K562 (cell line): ENCODE results near the gene ZNF541. TPM values are rescaled to one million over a fixed set of nuclear protein-coding genes. Genes with fewer than 3 reads are reported as not detected.
A peak's percentile ranks its signal among the peaks of the same experiment; 100 is the strongest.

Experiments
- ATAC-seq: fragments of 200-7000 bp; cut with Tn5 transposase; 3 replicates; pipeline ENCODE4 v1.9.1; 2020; ENCODE audit warnings: moderate library complexity
- BruUV-seq: library from RNA; stranded (reverse); fragments of 400-500 nt; replicated peaks from 2 replicates; lab custom pipeline; 2021; lab: Mats Ljungman, UMichigan
- CTCF ChIA-PET: fragments of 300-600 bp; formaldehyde crosslinking; extraction: SDS; loops from one replicate; lab custom pipeline; 2021; ENCODE audit warnings: low intra/inter-chr PET ratio; lab: Yijun Ruan, JAX
- POLR2A ChIA-PET: fragments of 300-600, 350-650 bp; sonication (Branson Sonifier 250); formaldehyde crosslinking; extraction: SDS; loops from one replicate; lab custom pipeline; 2021; ENCODE audit warnings: antibody characterized with exemption, inconsistent platforms; lab: Yijun Ruan, JAX
- DNase-seq, 4 experiments: peaks; one replicate each; pipeline versions ENCODE4 v3.0.0 to v3.0.0-alpha.2; 2011 to 2018; ENCODE audit warnings: low spot score in 3 of 4, mixed read lengths in 3 of 4; ENCODE audit errors: extremely low read depth in 1 of 4
- FAIRE-seq: peaks from 2 replicates; lab custom pipeline; 2011; peaks lifted over from hg19 to GRCh38; lab: Jason Lieb, UNC
- H2AFZ ChIP-seq: 2 replicates; pipeline ENCODE4 v1.6.0; 2011; ENCODE audit warnings: low read depth, low read length, control low read depth, inconsistent platforms
- H3K27ac ChIP-seq: fragments of 200-600 bp; 3 replicates; pipeline ENCODE4 v1.8.0; 2011; ENCODE audit warnings: low read depth, mild to moderate bottlenecking, control low read depth, inconsistent platforms, low read length, moderate library complexity, mixed read lengths; ENCODE audit errors: extremely low read depth
- H3K27me3 ChIP-seq, 2 experiments: fragments of 300-600 bp in 1 of 2; 2 replicates in 1 of 2; 3 replicates in 1 of 2; pipeline versions ENCODE4 v1.6.0 to v1.8.0; 2011; ENCODE audit warnings: inconsistent platforms in 2 of 2, low read length in 2 of 2, mild to moderate bottlenecking in 1 of 2, mixed read lengths in 1 of 2, moderate library complexity in 1 of 2; ENCODE audit not compliant: control insufficient read depth in 2 of 2, insufficient read depth in 2 of 2
- H3K36me3 ChIP-seq: fragments of 300-600 bp; 3 replicates; pipeline ENCODE4 v1.8.0; 2011; ENCODE audit warnings: mild to moderate bottlenecking, low read length, inconsistent platforms; ENCODE audit not compliant: control insufficient read depth, insufficient read depth
- H3K4me1 ChIP-seq, 2 experiments: fragments of 200-600 bp in 1 of 2; replicated peaks in 1 of 2; 2 replicates in 1 of 2; 3 replicates in 1 of 2; pipeline versions ENCODE4 v1.5.1 to v1.8.0; 2011; ENCODE audit warnings: inconsistent platforms in 2 of 2, low read length in 2 of 2, mild to moderate bottlenecking in 1 of 2, mixed read lengths in 1 of 2, moderate library complexity in 1 of 2; ENCODE audit not compliant: control insufficient read depth in 2 of 2, insufficient read depth in 2 of 2
- H3K4me2 ChIP-seq: 2 replicates; pipeline ENCODE4 v1.6.1; 2011; ENCODE audit warnings: low read length, control low read depth, inconsistent platforms, mixed read lengths; ENCODE audit not compliant: insufficient read depth
- H3K4me3 ChIP-seq: fragments of 200-600 bp; sonication (generic), shearing (Covaris generic); 2 replicates; pipeline ENCODE4 v1.5.1; 2016; ENCODE audit warnings: control low read depth, inconsistent platforms
- H3K79me2 ChIP-seq: fragments of 200-600 bp; 3 replicates; pipeline ENCODE4 v1.8.0; 2011; ENCODE audit warnings: low read length, inconsistent platforms; ENCODE audit not compliant: control insufficient read depth, insufficient read depth
- H3K9ac ChIP-seq, 2 experiments: 2 replicates each; pipeline versions ENCODE4 v1.6.0 to v1.6.1; 2011; ENCODE audit warnings: low read depth in 2 of 2, low read length in 2 of 2, control low read depth in 1 of 2, inconsistent platforms in 1 of 2, mild to moderate bottlenecking in 1 of 2, mixed read lengths in 1 of 2; ENCODE audit not compliant: insufficient read depth in 1 of 2
- H3K9me1 ChIP-seq: one replicate; pipeline ENCODE4 v1.6.0; 2011; ENCODE audit warnings: inconsistent platforms, mild to moderate bottlenecking, low read length, moderate library complexity; ENCODE audit not compliant: control insufficient read depth, insufficient read depth
- H3K9me3 ChIP-seq: replicated peaks from 2 replicates; pipeline ENCODE4 v1.5.1; 2011; ENCODE audit warnings: low read depth, low read length, inconsistent platforms; ENCODE audit not compliant: control insufficient read depth, insufficient read depth
- H4K20me1 ChIP-seq: replicated peaks from 2 replicates; pipeline ENCODE4 v1.6.1; 2011; ENCODE audit warnings: low read length, inconsistent platforms, mixed read lengths; ENCODE audit not compliant: control insufficient read depth, insufficient read depth
- ETV6 ChIP-seq, 3 experiments: fragments of 150-350 bp in 1 of 3; sonication (generic) in 1 of 3; formaldehyde crosslinking in 1 of 3; IDR thresholded peaks; 2 replicates each; pipeline versions ENCODE4 v1.6.1 to v1.8.0; 2014 to 2022; ENCODE audit warnings: borderline replicate concordance in 2 of 3, low read depth in 2 of 3, antibody characterized with exemption in 1 of 3, low read length in 1 of 3, mild to moderate bottlenecking in 1 of 3, missing genetic modification reagents in 1 of 3
- MCM5 ChIP-seq: fragments of 450-650 bp; IDR thresholded peaks from 2 replicates; pipeline ENCODE4 v1.6.1; 2016; ENCODE audit warnings: low read depth
- MEF2A ChIP-seq: IDR thresholded peaks from 2 replicates; pipeline ENCODE4 v1.6.1; 2011; ENCODE audit warnings: low read depth, mild to moderate bottlenecking, low read length, moderate library complexity; ENCODE audit not compliant: control insufficient read depth
- MLX ChIP-seq, 2 experiments: fragments of 450-650 bp in 1 of 2; sonication (generic) in 1 of 2; formaldehyde crosslinking; conservative IDR thresholded peaks; 2 replicates each; pipeline versions ENCODE4 v1.4.0 to v1.8.1; 2020 to 2022; ENCODE audit warnings: mild to moderate bottlenecking in 1 of 2, missing genetic modification reagents in 1 of 2
- NFIC ChIP-seq: fragments of 450-650 bp; IDR thresholded peaks from 2 replicates; pipeline ENCODE4 v1.6.1; 2017; ENCODE audit warnings: mild to moderate bottlenecking, inconsistent platforms
- PTBP1 ChIP-seq: fragments of 200-400 bp; formaldehyde crosslinking; IDR thresholded peaks from 2 replicates; pipeline ENCODE4 v1.6.1; 2017; ENCODE audit warnings: low read depth, low read length
- SAFB ChIP-seq: fragments of 200-400 bp; formaldehyde crosslinking; IDR thresholded peaks from 2 replicates; pipeline ENCODE4 v1.6.1; 2017; ENCODE audit warnings: low read depth, low read length, borderline replicate concordance
- SLC30A9 ChIP-seq: fragments of 250-450 bp; sonication (Bioruptor Pico); IDR thresholded peaks from 2 replicates; pipeline ENCODE4 v1.8.0; 2022; ENCODE audit warnings: mild to moderate bottlenecking, moderate library complexity
- SMAD4 ChIP-seq: fragments of 250-450 bp; sonication (Bioruptor Pico); conservative IDR thresholded peaks from 2 replicates; pipeline ENCODE4 v1.8.0; 2021; ENCODE audit warnings: inconsistent platforms, mild to moderate bottlenecking, moderate library complexity
- SP1 ChIP-seq: sonication (generic); formaldehyde crosslinking; IDR thresholded peaks from 2 replicates; pipeline ENCODE4 v1.8.1; 2022; ENCODE audit warnings: mild to moderate bottlenecking, missing genetic modification reagents
- TCFL5 ChIP-seq: fragments of 250-450 bp; sonication (Bioruptor Pico); conservative IDR thresholded peaks from 2 replicates; pipeline ENCODE4 v1.6.1; 2021; ENCODE audit warnings: mild to moderate bottlenecking, moderate library complexity, matching md5 sums
- ZC3H8 ChIP-seq: fragments of 450-650 bp; IDR thresholded peaks from 2 replicates; pipeline ENCODE4 v1.6.1; 2017
- ZNF140 ChIP-seq: fragments of 250-450 bp; sonication (Bioruptor Pico); IDR thresholded peaks from 2 replicates; pipeline ENCODE4 v1.8.0; 2021; ENCODE audit warnings: moderate library complexity, mild to moderate bottlenecking, inconsistent platforms
- WGBS: fragments of 100-300 bp; shearing (Covaris generic); methylation state at CpG from one replicate; pipeline ENCODE4 v1.1.6; 2016; ENCODE audit warnings: low coverage, mixed read lengths; ENCODE audit not compliant: insufficient coverage; ENCODE audit errors: missing lambda C conversion rate; 5-methylcytosine and 5-hydroxymethylcytosine counted together
- in situ Hi-C: fragments of 300-500 bp; cut with MboI; formaldehyde crosslinking; loops from 4 replicates; pipeline ENCODE4 v1.15.0; 2018; ENCODE audit warnings: inconsistent platforms, mixed read lengths
- intact Hi-C: fragments of 100-400 bp; cut with micrococcal nuclease; formaldehyde crosslinking; loops from 2 replicates; pipeline ENCODE4 v1.14.2; 2022
- polyA plus RNA-seq, 8 experiments: library from polyadenylated mRNA; depleted of rRNA in 4 of 8; stranded (reverse) in 5 of 8; unstranded in 3 of 8; fragments of >200 nt; fragmentation: Nextera tagmentation in 2 of 8; fragmentation: Illumina TruSeq in 1 of 8; extraction: Ambion mirVana in 2 of 8; extraction: Trizol in 1 of 8; gene quantifications; 2 replicates each; pipeline versions ENCODE4 v1.2.1 to v1.2.3, GENCODE V29; 2011 to 2014; ENCODE audit warnings: inconsistent platforms in 1 of 8, missing spikeins in 1 of 8
- total RNA-seq, 7 experiments: library from RNA; depleted of rRNA in 6 of 7; stranded (reverse); fragments of >200 nt in 6 of 7; fragmentation: Illumina TruSeq in 2 of 7; extraction: Trizol in 2 of 7; gene quantifications; 2 replicates each; pipeline versions ENCODE4 v1.2.1 to v1.2.3, GENCODE V29; 2011 to 2021; ENCODE audit warnings: low replicate concordance in 1 of 7
- TF ChIP-seq, protein P1 (sequence below), 2 experiments: IDR thresholded peaks; 2 replicates each; pipeline ENCODE4 v1.6.1; 2011; ENCODE audit warnings: borderline replicate concordance in 1 of 2, control low read depth in 1 of 2, low read depth in 1 of 2, low read length in 1 of 2, mild to moderate bottlenecking in 1 of 2, mixed read lengths in 1 of 2, moderate library complexity in 1 of 2; ENCODE audit not compliant: insufficient read depth in 1 of 2, insufficient read length in 1 of 2, poor library complexity in 1 of 2, severe bottlenecking in 1 of 2; ENCODE audit errors: extremely low read depth in 1 of 2

Gene ZNF541
- total and polyA plus RNA-seq, 9 of the 15 experiments (the other 6 are each of a cell fraction or from before 2014, with no cell fraction given) = 0.04 to 0.11 (median 0.05) TPM; not detected in 1

GRCh38 chr19:47607564-47608073, 34.7 kb upstream of the ZNF541 start:
- Histone ChIP-seq H3K27me3 (no peaks in the 10 kb centered on the region), H3K4me2 (peak overlapping the region; percentile 93), H3K36me3 (no peaks in the 10 kb centered on the region; the same call in 2 of the 3 replicates), H3K9me3 (no peaks in the 10 kb centered on the region), H2AFZ (peak overlapping the region; percentile 92), H4K20me1 (peaks cover 11% of the 10 kb centered on the region; the same call in 1 of the 2 replicates), H3K79me2 (peaks cover 42% of the 10 kb centered on the region), H3K9me1 (no peaks in the 10 kb centered on the region), H3K4me1 (peaks cover 8 to 26% of the 10 kb centered on the region in 2 experiments; a peak in 4 of 5 replicates), H3K27ac (peak overlapping the region; percentile 89; the same call in 2 of the 3 replicates), H3K9ac (peak overlapping the region; percentile 82 to 94), H3K4me3 (peak overlapping the region; percentile 100)
- no TSS peak for BruUV-seq
- WGBS = 48% methylated on average over 21 of the region's 21 CpGs
- ChIA-PET POLR2A (interaction anchor here (0.8 to 1.0 kb wide), 2 partner anchors 58 to 59 kb away, joined by 3 read pairs; no protein-coding TSS in a partner anchor), CTCF (no interaction called here)
- FAIRE-seq (no peak), DNase-seq (no peak), ATAC-seq (no peak)
- in situ Hi-C loops (no loop called here), intact Hi-C loops (loop anchor here (10.0 kb wide), 1 partner anchor 163 kb away; no protein-coding TSS in a partner anchor)
- TF ChIP-seq SMAD4 (CRISPR knock-in tag) (no peak), PTBP1 (no peak), ETV6 (IDR thresholded peaks at IDR 0.05; ENCODE audit: borderline replicate concordance in 1 of 2, low read depth in 2 of 2, low read length in 1 of 2) (0 out of 4 replicates have a peak, but pooled peaks of 1 of the 2 experiments have one; percentile 45), ETV6 (CRISPR knock-in tag; IDR thresholded peaks at IDR 0.05; ENCODE audit: borderline replicate concordance) (no peak), SLC30A9 (CRISPR knock-in tag) (no peak), ZNF140 (CRISPR knock-in tag) (no peak), MCM5 (no peak), NFIC (no peak), ZC3H8 (no peak), SP1 (CRISPR knock-in tag) (peak; percentile 8; the same call in 1 of the 2 replicates), SAFB (peak; percentile 52; the same call in 1 of the 2 replicates), MEF2A (no peak), TCFL5 (CRISPR knock-in tag) (no peak), MLX (CRISPR knock-in tag; conservative IDR thresholded peaks at IDR 0.05) (no peak)
- TF ChIP-seq, protein P1, sequence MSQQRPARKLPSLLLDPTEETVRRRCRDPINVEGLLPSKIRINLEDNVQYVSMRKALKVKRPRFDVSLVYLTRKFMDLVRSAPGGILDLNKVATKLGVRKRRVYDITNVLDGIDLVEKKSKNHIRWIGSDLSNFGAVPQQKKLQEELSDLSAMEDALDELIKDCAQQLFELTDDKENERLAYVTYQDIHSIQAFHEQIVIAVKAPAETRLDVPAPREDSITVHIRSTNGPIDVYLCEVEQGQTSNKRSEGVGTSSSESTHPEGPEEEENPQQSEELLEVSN (IDR thresholded peaks at IDR 0.05; ENCODE audit: borderline replicate concordance in 1 of 2, extremely low read depth in 1 of 2, insufficient read depth in 1 of 2, insufficient read length in 1 of 2, low read depth in 1 of 2, low read length in 1 of 2, poor library complexity in 1 of 2, severe bottlenecking in 1 of 2) = no peak
